H1 (cell line): ENCODE measurements around the gene CLDN2.

Experiments used
- CHD1 ChIP-seq: IDR thresholded peaks from 2 replicates; pipeline ENCODE4 v1.6.1; 2012; ENCODE audit warnings: low read depth, low read length, improper control_type of control experiment
- EP300 ChIP-seq, 2 experiments: IDR thresholded peaks; 1 replicate in 1 of 2; 2 replicates in 1 of 2; pipeline ENCODE4 v1.6.1; 2011 to 2012; ENCODE audit warnings: low read depth in 2 of 2, low read length in 2 of 2, mild to moderate bottlenecking in 2 of 2, borderline replicate concordance in 1 of 2, inconsistent platforms in 1 of 2, moderate library complexity in 1 of 2
- EZH2 ChIP-seq: fragments of 200-600 bp; sonication (generic); IDR thresholded peaks from 2 replicates; pipeline ENCODE4 v1.7.1; 2012; ENCODE audit warnings: low read depth, mild to moderate bottlenecking, moderate library complexity, low read length, inconsistent platforms; ENCODE audit not compliant: severe bottlenecking
- RAD21 ChIP-seq, 2 experiments: IDR thresholded peaks in 1 of 2; conservative IDR thresholded peaks in 1 of 2; 2 replicates each; pipeline ENCODE4 v1.6.1; 2011; ENCODE audit warnings: low read depth in 2 of 2, low read length in 2 of 2, improper control_type of control experiment in 1 of 2, inconsistent platforms in 1 of 2, mild to moderate bottlenecking in 1 of 2, moderate library complexity in 1 of 2
- TF ChIP-seq, protein P1 (sequence below): IDR thresholded peaks from 2 replicates; pipeline ENCODE4 v1.6.1; 2012; ENCODE audit warnings: inconsistent platforms

DNA sequence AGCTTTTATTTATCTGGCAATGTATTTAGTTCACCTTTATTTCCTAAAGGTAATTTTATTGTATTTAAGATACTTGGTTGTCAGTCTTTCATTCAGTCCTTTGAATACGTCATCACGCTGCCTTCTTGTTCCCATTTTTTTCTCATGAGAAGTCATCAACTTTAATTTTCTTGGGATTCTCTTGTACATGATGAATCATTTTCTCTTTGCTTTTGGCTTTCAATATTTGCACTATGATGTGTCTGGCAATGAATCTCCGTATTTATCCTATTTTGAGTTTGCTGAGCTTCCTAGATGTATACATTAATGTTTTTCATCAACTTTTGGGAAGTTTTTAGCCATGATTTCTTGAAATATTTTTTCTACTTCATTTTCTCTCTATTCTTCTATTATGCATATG, 28.4 kb downstream of the CLDN2 start:
- no peak for TF ChIP-seq EP300 (IDR thresholded peaks at IDR 0.05; ENCODE audit: borderline replicate concordance in 1 of 2, low read depth in 2 of 2, low read length in 2 of 2)
- TF ChIP-seq RAD21 (IDR thresholded peaks at IDR 0.05 in 1 of 2, conservative IDR thresholded peaks at IDR 0.05 in 1 of 2; ENCODE audit: low read depth in 2 of 2, low read length in 2 of 2): no peak
- no peak for TF ChIP-seq CHD1
- TF ChIP-seq, protein P1, sequence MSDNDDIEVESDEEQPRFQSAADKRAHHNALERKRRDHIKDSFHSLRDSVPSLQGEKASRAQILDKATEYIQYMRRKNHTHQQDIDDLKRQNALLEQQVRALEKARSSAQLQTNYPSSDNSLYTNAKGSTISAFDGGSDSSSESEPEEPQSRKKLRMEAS: no peak
- no peak for TF ChIP-seq EZH2
